Activated effector memory CD4-positive, alpha-beta T cell treated with Interleukin-2 at 50 U/mL for 16 hours (primary cell): ENCODE measurements around the gene NDUFB10.
"Not testable (repeated sequence)": the region's sequence is repeated elsewhere in the genome, so short reads cannot be mapped to it uniquely, and the experiment has no call there.

Source experiments
- DNase-seq: peaks from one replicate; pipeline ENCODE4 v3.0.0-alpha.2; 2020

Gene NDUFB10

GRCh38 chr16:1959269-1960039, at the start of gene NDUFB10:
Gene NDUFB10, plus strand, starts transcription at chr16:1959538. Its CDS starts 87 bp downstream, at chr16:1959625.
- DNase-seq, result peak; percentile 88

- DNase-seq, result no peak
Measured at GRCh38 chr16:1909561-1910231, 49.6 kb upstream of the NDUFB10 start.

GRCh38 chr16:1911467-1912214, 47.7 kb upstream of the NDUFB10 start:
- no peak for DNase-seq

- no peak for DNase-seq
Measured at GRCh38 chr16:1912215-1912543, 47.2 kb upstream of the NDUFB10 start.

- no peak for DNase-seq
Measured at GRCh38 chr16:1913327-1914083, 45.8 kb upstream of the NDUFB10 start.

- no peak for DNase-seq
Measured at GRCh38 chr16:1914084-1914608, 45.2 kb upstream of the NDUFB10 start.

- DNase-seq, result no peak
Measured at GRCh38 chr16:1914988-1915387, 44.4 kb upstream of the NDUFB10 start.

GRCh38 chr16:1915732-1916639, 43.4 kb upstream of the NDUFB10 start:
- no peak for DNase-seq

GRCh38 chr16:1916640-1916990, 42.7 kb upstream of the NDUFB10 start:
- DNase-seq, result no peak

GRCh38 chr16:1917056-1917664, 42.2 kb upstream of the NDUFB10 start:
- no peak for DNase-seq

- DNase-seq, result no peak
Measured at GRCh38 chr16:1917665-1918350, 41.5 kb upstream of the NDUFB10 start.

GRCh38 chr16:1918351-1919326, 40.7 kb upstream of the NDUFB10 start, which contains the start of gene HS3ST6:
Gene HS3ST6, minus strand, starts transcription at chr16:1918415. Its CDS starts 92 bp downstream, at chr16:1918323.
- no peak for DNase-seq

GRCh38 chr16:1919327-1919998, 39.9 kb upstream of the NDUFB10 start:
- DNase-seq, result no peak

- DNase-seq, result not testable (repeated sequence)
Measured at GRCh38 chr16:1920122-1920521, 39.2 kb upstream of the NDUFB10 start.

- DNase-seq, result no peak
Measured at GRCh38 chr16:1920727-1921171, 38.6 kb upstream of the NDUFB10 start.

GRCh38 chr16:1922357-1922756, 37.0 kb upstream of the NDUFB10 start:
- no peak for DNase-seq

GRCh38 chr16:1923299-1924034, 35.9 kb upstream of the NDUFB10 start:
- no peak for DNase-seq

- no peak for DNase-seq
Measured at GRCh38 chr16:1924095-1924494, 35.2 kb upstream of the NDUFB10 start.
